Measurements from ENCODE around the gene SCRN1.

SCRN1 gene

GRCh38 chr7:29885626-29886025 is 104.0 kb downstream of the SCRN1 start:
- no peak for DNase-seq

- DNase-seq = peak; percentile 25
Observed at GRCh38 chr7:29884399-29885272, 105.0 kb downstream of the SCRN1 start.

GRCh38 chr7:29883462-29884398 is 105.9 kb downstream of the SCRN1 start:
- no peak for DNase-seq

- no peak for DNase-seq
Observed at GRCh38 chr7:29882481-29882880, 107.1 kb downstream of the SCRN1 start.

- DNase-seq = no peak
Observed at GRCh38 chr7:29881724-29882123, 107.9 kb downstream of the SCRN1 start.

GRCh38 chr7:29879609-29880008 is 110.0 kb downstream of the SCRN1 start:
- no peak for DNase-seq

GRCh38 chr7:29878081-29878688 is 111.4 kb downstream of the SCRN1 start:
- DNase-seq = peak; percentile 36

- DNase-seq = peak; percentile 54
Observed at GRCh38 chr7:29877196-29877595, 112.4 kb downstream of the SCRN1 start.

- DNase-seq = no peak
Observed at GRCh38 chr7:29875741-29876140, 113.9 kb downstream of the SCRN1 start.

GRCh38 chr7:29873644-29874294 is 115.8 kb downstream of the SCRN1 start:
- DNase-seq = no peak

GRCh38 chr7:29871787-29872398 is 117.7 kb downstream of the SCRN1 start:
- no peak for DNase-seq
